Right lobe of liver (tissue), 4 donors: ENCODE measurements around the gene HBA1.

Experiments
- CTCF ChIP-seq, 4 donors: fragments of 200-600 bp in 3 of 4; fragments of 450-650 bp in 1 of 4; IDR thresholded peaks; one replicate each; pipeline versions ENCODE4 v1.5.1 to v1.8.0; 2016 to 2022; ENCODE audit warnings: antibody characterized with exemption in 4 of 4, mild to moderate bottlenecking in 2 of 4
- POLR2A ChIP-seq: fragments of 450-650 bp; IDR thresholded peaks from one replicate; pipeline ENCODE4 v1.6.1; 2017; ENCODE audit warnings: antibody characterized with exemption, mild to moderate bottlenecking
- donor health status: DM: no; HTN: no; CAD: no.
- donor health status: DM: no; HTN: no; CAD: no.
- donor health status: DM: no; HTN: yes; CAD: no.

DNA sequence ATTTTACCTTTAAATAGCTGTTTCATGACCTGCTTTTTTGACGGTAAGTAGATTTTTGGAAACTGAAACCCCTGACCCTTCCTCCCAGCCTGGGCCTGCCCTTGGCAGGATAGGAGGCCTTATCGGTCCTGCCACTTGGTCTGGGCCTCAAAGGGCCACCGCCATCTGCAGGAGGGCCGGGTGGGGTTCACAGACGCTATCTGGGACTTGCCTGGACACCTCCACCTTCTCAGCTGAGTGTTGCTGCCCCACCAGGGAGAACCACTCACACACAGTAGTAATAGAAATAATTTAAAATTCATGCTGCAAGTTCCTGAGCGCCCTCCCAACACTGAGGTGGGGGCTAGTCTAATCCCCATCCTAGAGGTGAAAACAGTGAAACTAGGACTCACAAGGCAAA lies 33.4 kb upstream of the HBA1 start:
- TF ChIP-seq CTCF (IDR thresholded peaks at IDR 0.05) (no peak), POLR2A (no peak)
